ENCODE measurements around the gene HOXA10.

Gene HOXA10

DNA sequence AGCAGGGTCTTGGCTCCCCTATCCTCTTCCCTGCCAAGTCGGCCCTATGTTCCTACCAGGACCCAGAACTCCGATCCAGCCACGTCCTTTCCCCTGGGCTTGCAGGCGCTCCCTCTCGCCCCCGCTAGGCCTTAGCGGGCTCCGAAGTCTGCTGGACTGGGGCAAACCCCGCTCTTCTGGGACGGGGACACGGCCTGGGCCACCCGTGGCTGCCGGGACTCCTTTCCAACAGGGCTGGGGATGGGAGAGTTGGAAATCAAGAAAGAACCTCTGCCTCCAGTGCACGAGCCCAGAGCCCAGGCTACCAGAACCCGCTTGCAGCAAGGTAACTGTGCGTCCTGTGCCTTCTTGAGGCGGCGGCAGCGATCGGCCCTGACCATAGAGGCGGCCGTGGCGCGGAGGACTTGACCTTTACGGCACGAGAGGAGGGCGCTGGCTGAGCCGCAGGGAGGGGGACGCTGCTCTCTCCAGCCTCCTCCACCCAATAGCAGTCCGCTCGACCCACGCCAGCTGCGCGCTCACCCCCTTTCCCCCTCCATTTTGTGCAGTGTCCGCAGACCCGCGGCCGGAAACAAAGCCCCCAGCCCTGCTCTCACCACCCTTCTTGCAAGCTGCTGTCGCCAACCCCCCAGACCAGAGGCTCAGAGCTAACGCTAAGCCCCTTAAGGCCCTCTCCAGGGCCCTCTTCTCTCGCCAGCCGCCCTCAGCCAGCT lies 17.9 kb upstream of the HOXA10 start:
- no peak for DNase-seq

DNA sequence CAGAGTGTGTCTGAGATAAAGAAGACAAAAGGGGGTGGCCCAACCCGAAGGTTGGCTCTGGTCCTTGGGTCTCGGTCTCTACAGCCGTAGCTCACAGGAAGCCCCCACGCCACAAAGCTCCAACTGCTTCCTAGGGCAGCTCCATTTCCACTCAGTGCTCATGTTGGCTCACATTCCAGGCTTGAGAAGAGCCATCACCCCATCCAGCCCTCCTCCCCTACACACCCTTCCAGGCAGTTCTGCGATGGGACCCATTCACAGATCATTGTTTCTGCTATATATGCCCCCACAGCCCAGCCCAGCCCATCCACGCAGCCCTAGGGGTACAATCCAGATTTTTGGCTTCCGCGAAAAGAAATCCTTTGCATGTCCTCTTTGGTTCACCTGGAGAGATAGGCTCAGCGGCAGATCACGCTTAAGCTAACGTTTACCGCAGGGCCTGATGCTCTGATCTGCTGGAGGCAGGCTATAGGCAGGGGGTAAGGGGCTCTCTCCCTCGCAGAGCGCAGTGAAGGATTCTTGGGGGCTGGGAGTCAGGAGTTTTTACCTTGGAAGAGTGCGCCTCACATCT lies 17.1 kb upstream of the HOXA10 start:
- no peak for DNase-seq

DNA sequence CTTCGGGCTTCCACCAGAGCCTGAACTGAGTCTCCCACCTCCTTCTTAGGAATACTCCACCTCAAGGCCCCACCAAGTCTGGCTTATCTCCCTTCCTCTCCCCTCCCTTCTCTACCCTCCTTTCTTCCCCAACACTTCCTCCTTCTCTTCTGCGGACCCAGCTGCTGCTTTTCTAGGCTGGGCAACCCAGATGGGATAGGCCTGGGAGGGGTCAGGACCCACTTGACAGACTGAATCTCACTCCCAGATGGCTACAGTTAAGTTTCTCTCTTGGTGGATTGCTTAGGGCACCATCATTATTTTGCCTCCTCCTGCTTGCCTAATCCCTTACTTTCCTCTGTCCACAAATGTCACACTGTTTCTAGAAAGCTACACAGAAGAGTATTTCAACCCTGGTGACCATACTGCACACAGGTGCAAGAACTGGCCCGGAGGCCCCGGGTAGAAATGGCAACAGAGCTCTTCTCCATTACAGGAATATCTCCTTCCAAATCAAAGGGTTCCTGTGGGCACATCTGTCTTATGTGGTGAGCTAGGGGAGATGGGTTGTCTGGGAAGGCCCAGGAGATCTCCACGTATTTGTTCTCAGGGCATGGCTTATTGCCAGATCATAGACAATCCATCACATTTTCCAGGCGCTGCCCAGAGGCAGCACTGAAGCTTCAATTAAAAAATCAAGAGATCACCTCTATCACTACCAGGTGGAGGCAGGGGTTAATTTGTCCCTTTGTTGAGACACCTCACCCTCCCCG lies 16.1 kb upstream of the HOXA10 start:
- DNase-seq: no peak

DNA sequence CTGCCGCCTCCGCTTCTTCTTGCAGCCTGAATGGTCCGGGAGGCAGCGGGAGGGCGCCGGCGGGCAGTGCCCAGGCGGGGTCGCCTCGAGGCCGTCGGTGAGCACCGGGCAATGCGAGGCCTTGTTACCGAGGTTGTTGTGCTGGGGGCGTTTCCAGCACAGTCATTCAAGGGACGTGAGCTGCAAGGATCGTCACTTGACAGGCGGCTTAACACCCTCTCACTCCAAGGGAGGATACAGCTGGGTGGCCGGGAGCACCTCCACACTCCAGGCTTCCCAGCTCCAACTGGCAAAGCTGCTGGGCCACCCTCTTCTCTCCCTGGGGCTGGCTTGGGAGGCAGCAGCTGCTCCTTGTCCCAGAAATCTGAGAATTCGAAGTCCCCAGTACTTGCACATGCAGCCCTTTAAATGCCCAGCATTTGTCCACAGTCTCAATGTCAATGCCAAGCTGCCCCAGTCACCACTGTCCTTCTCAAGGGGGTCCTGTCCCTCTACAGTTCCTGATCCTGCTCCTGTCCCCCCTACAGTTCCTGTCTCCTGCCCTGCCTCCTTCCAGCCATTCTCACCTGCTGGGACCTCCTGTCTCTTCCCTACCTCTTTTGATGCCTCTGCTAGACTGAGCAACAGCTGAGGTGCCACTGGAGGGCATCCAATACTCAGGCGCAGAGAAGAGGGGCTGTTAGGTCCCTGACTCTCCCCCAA lies 15.3 kb upstream of the HOXA10 start:
- no peak for DNase-seq

DNA sequence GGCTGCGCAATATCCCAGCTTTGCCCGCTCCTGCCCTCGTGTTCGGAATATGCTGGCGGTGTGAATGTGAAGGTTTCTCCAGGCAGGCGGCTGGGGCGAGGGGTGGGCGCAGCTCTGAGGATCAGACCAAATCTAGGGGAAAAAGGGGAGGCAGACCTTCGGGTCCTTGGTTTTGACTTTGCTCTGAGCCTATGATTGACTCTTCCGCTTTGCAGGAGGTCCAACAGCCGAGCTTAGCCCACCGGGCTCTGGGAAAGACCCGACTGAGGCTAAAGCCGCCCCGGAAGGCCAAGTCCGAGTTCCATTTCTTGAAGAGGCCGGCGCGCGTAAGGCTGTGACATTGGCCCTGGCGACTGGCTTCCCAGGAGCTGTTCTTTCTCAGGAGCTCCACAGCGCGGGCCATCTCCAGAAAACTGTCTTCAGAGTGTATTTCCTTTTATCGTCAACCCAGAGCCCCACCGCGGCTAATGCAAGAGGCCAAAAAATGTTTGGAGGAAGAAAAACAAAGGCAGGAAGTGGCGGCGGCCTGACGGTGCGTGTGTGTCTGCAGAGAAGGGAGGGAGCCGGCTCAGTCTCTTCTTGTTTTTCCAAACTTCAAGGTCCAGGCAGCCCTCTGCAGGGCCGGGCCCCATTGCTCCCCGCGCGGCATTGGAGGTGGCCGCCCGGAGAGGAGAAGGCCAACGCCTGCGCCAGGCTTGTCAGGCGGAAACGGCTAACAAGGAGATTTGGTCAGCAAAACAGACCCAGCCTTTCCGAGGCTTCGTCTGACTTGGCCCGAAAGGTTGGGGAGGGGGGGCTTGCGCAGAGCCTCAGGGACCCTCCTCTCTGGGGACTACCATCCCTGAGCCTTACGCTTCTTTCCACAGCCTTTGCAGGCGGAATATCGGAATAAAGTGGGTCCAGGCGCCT lies 14.5 kb upstream of the HOXA10 start:
- DNase-seq: no peak

DNA sequence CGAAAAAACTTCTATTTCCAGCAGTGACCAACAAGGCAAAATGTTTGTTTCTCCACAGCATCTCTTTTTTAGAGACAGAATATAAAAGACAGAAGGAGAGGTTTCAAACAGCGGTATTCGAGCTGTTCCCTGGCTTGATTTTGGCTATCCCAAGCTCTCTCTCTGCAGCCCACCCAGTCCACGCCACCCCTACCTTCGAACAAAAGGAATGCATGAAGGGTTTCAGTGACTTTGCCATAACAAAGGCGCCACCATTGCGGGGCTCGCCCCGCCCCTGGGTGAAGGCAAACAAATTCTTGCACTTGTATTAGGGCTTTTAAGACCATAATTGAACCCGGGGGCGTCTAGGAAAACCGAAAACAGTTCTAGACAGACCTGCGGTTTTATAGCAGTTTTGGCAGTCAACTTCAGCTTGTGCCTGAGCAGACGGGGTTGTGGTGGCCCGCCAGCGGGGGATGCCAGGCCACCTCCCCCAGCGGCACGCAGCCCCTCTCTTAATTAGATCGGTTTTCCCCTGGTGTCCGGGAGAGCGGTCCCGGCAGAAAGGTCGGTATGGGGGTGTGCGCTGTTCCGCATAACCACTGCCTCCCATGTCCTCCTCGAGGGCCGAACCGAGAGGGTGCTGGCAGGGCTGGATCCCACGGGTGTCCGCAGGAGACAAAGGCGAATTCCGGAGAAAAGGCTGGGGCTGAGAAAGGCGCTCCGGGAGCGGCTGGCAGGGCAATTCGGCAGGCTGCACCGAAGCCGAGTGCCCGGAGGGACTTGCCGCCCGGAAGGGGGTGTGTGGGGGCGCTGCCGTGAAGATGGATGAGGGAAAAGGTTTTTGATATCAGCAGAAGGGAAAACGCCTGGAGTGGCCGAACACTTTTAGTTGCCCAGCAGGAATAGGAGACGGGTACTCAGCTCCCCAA lies 13.6 kb upstream of the HOXA10 start:
- no peak for DNase-seq

DNA sequence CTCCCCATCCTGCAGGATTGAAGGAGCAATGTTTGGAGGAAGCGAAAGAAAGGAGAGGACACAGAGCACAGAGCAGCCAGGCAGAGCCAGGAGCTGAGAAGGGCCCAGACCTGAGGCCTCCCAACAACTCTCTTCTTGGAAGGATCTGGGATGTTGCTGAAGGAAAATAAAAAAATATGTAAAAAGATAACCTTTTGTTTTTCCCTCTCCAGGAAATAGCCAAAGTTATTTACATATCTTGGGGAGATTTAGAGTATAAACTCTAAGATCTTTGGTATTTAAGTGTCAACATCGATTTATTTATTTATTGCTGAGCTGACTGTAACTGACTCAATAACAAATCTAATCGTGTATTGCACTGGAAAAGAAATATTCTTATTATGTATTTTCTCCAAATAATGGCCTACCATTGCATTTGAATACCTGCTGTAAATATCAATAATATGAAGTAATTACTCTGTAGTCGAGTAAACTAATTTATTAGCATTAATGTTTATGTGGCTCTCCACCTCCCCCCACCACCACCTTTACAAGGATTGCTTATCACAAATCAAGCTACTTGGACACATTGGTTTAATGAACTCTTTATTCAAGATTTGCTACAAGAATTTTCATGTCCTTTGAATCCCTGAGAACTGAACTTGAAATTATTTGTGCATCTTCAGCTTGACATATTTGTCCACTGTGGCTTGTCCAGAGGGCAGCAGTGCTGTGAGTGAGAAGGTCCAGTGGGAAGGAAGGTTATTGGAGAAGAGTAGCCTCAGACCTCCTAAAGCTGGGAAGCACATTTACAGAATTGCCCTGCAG lies 12.8 kb upstream of the HOXA10 start:
- DNase-seq: no peak

DNA sequence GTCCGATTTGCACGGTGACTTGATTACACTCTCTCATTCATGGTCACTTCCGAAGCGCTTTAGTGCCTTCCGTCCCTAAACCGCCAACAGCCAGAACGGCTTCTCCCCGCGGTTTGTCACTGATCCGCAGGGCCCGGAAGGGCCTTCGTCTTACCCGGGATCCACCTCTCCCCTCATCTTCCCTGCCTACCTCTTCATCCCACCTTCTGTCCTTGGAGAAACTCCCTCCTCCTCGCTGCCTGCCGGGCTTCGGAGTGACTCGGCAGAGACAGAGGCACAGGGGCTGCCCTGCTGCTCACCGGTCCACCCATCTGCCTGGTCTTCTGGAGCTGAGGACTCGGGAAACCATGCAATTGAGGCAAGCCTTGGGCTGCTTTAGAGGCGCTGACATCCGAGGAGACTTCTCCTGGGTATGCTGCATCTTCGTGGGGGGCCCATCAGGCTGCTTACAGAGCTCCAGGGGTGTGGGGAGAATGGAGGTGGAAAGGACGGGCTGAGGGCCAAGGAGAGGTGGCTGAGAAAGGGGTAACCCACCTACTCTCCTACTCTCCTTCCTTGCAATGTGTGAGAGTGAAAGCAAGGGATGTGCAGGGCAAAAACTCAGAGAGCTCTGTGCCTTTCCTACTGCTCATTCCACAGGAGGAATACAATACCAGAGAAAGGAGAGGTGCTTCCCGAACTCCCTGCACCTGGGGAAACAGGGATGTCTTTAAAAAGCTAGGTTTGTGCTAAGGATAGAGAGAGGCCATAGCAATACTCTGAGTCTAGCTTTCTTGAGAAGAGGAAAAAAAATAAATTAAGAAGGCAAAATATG lies 11.9 kb upstream of the HOXA10 start:
- DNase-seq: no peak

DNA sequence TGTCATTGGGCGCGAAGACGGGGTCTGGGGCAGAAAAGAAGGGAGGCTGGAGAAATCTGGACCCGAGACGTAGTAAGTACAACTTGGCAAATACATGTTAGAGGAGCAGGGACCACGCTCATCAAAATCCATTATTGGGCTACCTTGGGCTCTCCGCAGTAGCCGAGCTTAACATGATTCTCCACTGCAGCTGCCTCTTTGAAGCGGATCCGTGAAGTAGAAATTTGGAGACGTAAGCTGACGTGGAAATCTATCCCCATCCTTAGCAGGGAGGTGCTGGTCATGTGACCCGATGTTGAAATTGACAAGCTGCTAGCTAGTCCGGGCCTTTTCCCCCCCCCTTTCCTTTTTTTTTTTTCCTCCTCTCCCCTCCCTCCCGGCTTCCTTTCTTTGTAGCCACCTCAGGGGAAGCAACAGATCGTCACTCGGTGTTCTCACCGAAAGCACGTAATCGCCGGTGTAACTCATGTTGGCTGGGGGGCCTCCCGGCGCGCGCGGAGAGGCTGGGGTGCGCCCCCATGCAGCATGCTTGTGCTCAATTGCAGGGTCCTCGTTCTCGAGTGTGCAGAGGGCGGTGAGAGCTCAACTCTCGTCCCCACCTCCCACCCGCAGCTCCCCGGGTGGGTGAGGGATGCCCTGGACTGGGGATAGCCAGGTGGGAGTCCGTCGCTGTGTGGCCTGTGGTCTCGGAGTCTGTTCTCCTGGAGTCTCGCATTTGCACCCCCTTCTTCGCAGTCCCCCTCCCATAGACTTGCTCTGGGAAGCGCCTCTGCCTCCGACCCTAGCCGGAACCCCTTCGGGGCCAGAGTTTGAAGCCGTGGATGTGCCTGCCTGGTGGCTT lies 11.1 kb upstream of the HOXA10 start, which contains the start of gene HOXA11:
Gene HOXA11, minus strand, starts transcription at position 220 of the 841 bp plus-strand sequence. Its CDS starts 88 bp downstream, at position 132.
- DNase-seq: no peak

DNA sequence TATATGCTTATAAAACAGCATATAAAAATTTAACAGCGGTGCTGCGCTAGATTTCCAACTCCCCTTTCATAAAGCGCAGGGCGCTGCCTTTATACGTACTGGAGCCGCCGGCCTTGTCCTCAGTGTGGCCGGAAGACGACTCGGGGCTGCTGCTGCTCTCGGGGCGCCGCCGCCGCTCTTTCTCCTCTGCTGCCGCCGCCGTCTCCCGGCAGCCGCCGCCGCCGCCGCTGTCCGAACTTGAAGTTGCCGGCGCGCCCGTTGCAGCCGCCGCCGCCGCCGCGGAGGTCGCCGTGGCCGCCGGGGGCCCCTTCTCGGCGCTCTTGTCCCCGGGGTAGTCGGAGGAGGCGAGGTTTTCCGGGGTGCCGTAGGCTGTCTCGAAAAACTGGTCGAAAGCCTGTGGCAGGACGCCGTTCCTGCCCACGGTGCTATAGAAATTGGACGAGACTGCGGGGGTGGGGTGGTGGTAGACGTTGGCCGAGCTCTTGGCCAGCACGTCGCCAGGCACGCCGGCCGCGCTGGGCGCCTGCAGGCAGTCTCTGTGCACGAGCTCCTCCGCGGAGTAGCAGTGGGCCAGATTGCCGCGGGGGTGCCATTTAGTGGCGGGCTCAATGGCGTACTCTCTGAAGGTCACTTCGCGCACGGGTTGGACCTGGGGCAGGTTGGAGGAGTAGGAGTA lies 10.4 kb upstream of the HOXA10 start:
- no peak for DNase-seq

DNA sequence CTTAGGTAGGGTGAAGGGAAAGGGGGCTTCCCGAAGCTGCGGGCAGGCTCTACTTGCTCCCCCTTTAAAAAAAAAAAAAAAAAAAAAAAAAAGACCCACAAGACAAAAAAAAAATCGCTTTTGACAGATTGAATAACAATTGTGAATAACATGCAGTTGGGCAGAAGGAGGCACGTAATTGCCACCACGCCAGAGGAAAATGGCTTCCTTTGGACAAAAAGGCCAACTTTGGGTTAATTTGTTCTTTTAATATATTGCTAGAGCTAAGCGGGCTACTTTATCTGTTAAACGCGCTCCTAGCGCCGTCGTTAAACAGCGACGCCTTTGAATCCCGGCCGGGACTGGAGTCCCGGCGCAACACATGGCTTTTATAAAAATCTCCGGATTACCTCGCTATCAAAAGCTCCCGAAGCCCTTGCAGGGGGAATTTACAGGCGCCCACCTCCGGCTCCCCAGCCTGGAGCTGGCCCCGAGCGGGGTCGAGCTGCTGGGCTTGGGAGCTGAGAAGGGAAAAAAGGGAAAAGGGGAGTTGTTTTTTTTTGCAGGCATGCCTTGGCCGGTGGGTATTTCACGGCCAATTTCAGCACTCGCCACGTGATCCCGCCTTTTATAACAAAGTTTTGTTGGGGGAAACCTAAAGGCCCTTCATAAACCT lies 9.7 kb upstream of the HOXA10 start:
- no peak for DNase-seq

DNA sequence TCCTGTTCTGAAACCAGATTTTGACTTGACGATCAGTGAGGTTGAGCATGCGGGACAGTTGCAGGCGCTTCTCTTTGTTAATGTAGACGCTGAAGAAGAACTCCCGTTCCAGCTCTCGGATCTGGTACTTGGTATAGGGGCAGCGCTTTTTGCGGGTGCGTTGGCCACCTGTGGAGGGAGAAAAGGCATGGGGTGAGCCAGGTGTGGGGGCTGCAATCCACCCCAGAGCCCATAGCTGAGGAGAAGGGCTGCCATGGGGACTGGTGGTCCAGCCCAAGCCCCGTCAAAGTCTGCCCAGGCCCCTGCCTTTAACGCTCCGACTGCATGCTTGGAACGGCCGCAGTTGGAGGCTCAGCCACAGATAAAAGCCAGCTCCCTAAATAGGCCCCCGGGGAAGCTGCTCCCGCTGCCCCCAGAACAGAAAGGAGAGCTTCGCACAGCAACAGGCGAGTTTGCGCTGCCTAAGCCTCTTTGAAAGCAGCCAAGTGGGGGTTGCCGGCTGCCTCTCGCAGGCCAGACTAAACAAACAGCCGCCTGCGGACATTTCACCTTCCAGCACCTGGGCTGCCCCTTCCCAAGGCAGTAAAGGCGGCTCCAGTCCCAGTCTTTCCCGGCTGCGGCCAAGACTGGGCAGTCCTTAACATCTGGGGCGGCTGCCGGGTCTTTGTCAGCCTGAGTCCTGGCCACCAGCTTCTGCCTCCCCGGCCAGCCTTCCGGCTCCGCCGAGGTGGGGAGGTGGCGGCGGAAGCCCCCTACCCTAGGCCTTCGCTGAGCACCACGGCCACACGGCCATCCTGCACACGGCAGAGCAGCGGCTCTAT lies 9.0 kb upstream of the HOXA10 start:
- no peak for DNase-seq

DNA sequence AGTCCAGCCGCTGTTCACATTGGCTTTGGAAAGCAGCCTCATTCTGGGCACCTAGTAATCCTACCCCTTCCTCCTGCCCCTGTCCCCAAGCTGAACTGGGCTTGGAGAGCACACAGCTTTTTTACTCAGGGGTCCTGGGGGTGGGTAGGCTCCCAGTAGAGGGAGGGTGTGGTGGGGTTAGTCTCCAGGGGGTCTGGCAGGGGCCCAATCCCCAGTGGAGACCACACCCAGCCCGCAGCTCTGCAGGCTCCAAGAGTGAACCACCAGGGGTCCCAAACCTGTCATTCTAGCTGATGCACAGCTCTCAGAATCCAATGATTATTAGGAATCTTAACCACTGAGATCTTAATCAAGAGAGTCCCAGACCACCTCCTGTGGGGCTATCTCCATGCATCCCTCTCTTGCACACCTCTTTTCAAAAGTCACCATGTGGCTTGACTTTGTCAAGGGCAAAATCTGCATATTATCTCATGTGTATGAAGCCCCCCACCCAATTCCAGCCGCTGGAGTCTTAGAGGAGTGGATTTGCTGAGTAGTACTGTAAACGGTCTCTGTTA lies 8.2 kb upstream of the HOXA10 start:
- no peak for DNase-seq

DNA sequence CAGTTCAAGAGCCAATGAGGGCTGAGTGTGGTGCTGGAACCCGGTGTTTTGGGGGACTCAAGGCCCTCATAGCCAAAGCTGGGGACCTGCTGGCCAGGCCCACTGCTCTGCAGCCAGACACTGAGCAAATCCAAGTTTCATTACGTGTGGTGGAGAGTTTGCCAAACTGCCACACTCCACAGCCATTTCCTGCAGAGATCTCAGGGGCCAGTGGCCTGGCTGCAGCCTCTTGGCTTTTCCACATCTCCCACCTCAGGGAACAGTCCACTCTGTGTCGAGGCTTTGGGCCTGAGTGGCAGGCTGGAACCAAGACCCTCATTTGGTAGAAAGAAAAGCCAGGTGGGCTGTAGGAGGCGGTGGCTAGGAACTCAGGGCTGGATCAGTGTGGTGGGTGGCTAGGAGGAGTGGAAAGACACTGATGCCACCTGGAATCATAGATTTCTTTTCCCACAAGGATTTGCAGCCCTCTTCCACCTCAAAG lies 7.7 kb upstream of the HOXA10 start:
- DNase-seq: no peak

All from anterior cingulate cortex (tissue), 58 donors.